GM10266 (cell line): ENCODE data around the gene MBD6.

Source experiments
- DNase-seq: peaks from one replicate; pipeline ENCODE4 v3.0.0; 2012; ENCODE audit errors: extremely low spot score
- CTCF ChIP-seq: IDR thresholded peaks from 2 replicates; pipeline ENCODE4 v1.5.1; 2012; ENCODE audit warnings: mild to moderate bottlenecking, low read depth; ENCODE audit not compliant: control insufficient read depth, insufficient read depth; ENCODE audit errors: missing control alignments

The MBD6 gene

GRCh38 chr12:57535764-57536596, 13.4 kb downstream of the MBD6 start:
- DNase-seq = no peak
- TF ChIP-seq CTCF = no peak

GRCh38 chr12:57536597-57536942, 13.9 kb downstream of the MBD6 start:
- no peak for DNase-seq
- TF ChIP-seq CTCF = no peak

GRCh38 chr12:57539134-57539768, 16.6 kb downstream of the MBD6 start:
- DNase-seq = no peak
- no peak for TF ChIP-seq CTCF

GRCh38 chr12:57541001-57541400, 18.4 kb downstream of the MBD6 start:
- TF ChIP-seq CTCF = no peak
- no peak for DNase-seq

- TF ChIP-seq CTCF = no peak
- no peak for DNase-seq
Observed at GRCh38 chr12:57541717-57542116, 19.1 kb downstream of the MBD6 start.

- DNase-seq = no peak
Observed at GRCh38 chr12:57543581-57543980, 21.0 kb downstream of the MBD6 start.

More at GRCh38 chr12:57543581-57543980, 21.0 kb downstream of the MBD6 start:
- no peak for TF ChIP-seq CTCF
